ENCODE data around the gene B4GALT1. TPM values are rescaled to one million over a fixed set of nuclear protein-coding genes. Genes with fewer than 3 reads are reported as not detected.
"Not testable (repeated sequence)": the region's sequence is repeated elsewhere in the genome, so short reads cannot be mapped to it uniquely, and the experiment has no call there.

Gene B4GALT1
- total RNA-seq, 1 donor from 2014 or later = 30.8 TPM

DNA sequence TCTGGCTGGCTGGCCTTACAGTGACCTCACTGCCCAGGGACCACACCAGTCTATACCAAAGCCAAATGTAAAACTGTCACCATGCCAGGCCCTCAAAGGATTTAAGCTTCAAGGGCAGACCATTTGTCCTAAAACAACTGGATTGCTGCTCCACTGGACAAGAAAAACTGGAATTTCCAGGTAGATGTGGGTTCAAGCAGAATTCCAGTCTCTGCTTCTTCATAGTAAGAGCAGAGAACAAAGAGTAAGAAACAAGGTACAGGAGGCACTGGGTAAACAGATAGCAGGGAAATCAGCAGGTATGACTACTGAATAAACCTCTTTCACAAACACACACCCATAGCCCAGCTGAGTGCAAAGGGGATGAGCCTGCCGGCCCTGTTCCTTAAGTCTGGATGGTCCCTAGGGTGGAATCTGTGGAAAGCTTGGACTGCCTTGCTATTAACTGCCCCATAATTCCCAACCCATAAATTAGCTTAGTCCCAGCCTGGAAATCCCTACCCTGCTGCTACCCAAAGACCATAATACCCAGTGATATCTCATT lies 5.5 kb downstream of the B4GALT1 start:
- no peak for DNase-seq

DNA sequence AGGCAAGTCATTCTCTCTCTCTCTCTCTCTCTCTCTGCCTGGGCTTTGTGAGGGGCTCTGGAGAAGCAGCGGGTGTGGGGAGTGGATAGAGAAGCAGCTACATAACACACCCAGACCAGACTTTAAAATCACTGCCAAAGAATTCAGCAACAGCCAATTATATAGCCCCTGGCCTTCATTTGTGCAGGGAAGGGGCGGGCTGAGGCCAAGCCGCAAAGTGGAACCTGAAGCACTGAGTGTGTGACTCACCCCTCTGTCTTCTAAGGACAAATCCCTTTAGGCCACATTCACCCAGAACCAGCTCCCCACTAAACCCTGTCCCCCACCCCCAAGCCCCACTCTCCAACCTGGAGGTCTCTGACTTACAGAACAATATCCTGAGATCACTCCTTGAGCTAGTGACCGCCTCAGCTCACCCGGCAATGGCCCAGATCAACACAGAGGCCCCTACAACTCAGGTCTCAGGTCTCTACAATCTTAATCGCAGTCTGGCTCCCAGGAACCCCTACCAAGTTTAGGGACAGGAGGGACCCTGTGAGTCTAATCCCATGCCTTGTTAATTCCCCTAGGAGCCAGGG lies 6.0 kb downstream of the B4GALT1 start:
- peak; percentile 60 for DNase-seq

DNA sequence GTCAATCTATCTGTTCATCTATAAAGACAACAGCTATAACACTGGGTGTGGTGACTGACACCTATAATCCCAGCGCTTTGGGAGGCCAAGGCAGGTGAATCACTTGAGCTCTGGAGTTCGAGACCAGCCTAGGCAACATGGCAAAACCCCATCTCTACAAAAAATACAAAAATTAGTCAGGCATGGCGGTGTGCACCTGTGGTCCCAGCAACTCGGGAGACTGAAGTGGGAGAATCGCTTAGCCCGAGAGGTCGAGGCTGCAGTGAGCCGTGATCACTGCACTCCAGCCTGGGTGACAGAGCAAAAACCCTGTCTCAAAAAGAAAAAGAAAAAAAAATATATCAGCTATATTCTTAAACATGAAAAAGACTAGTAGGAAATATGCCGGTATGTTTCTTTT lies 6.7 kb downstream of the B4GALT1 start:
- not testable (repeated sequence) for DNase-seq

GRCh38 chr9:33159777-33160127 lies 7.4 kb downstream of the B4GALT1 start:
- no peak for DNase-seq

GRCh38 chr9:33158843-33159776 lies 8.0 kb downstream of the B4GALT1 start:
- no peak for DNase-seq

- no peak for DNase-seq
These were observed 8.9 kb downstream of the B4GALT1 start for GRCh38 chr9:33157960-33158842.

DNA sequence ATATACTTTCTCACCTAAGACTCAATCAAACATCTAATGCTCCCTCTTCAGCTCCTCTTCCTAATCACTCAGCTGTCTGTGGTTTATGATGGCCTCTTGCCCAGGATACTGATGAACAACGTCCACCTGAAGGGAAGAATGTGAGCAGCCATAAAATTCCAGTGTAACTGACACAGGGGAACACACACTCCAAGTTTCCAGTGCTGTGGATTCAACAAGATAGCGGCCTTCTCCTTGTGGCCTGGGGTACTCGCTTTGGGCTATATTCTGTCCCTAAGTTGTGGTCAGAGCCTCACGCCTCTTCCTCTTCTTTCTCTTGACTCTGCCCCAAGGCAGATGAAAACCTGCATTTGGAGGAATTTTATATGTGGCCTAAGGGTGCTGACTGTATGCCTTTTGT lies 11.7 kb downstream of the B4GALT1 start:
- no peak for DNase-seq

DNA sequence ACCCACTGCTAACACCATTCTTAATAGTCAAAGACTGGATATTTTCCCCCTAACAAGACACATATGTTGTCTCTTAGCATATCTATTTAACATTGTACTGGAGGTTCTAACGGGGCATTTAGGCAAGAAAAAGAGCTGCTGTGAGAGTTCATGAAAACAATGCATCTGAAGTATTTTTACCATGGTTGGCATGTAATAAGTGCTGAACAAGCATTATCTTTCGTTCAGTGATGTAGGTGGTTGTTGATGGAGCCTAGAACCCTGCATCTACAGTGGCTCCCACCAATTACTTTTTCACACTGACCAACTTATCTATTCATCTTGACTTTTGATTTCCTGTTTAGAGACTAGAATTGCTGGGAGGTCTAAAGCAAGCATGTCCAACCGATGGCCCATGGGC lies 12.8 kb downstream of the B4GALT1 start:
- no peak for DNase-seq

DNA sequence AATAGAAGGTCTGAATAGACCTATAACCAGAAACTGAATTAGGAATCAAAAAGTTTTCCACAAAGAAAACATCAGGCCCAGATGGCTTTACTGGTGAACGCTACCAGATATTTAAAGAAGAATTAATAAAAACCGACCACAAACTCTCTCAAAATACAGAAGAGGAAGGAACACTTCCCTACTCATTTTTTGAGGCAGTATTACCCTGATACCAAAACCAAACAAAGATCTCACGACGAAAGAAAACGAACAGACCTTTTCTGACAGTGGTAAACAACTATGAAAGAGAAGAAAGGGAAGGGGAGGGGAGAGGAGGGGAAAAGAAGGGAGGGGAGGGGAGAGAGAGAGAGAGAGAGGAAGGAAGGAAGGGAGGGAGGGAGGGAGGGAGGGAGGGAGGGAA lies 13.5 kb downstream of the B4GALT1 start:
- DNase-seq = no peak

DNA sequence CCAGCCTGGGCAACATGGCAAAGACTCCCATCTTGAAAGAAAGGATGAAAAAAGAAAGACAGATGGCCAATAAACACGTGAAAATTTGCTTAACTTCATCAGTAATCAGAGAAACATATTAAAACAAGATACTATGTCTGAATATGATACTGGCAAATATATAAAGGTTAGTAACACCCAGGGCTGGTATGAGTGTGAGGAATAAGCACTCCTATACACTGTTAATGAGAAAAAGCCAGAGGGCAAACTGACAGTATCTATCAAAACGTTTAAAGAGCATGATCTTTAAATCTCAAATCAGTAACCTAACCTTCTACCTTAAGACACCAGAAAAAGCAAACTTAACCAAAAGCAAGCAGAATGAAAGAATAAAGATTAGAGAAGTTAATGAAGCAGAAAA lies 14.1 kb downstream of the B4GALT1 start:
- no peak for DNase-seq

- no peak for DNase-seq
These were observed 15.5 kb downstream of the B4GALT1 start for GRCh38 chr9:33151601-33152000.

GRCh38 chr9:33151007-33151557 lies 16.1 kb downstream of the B4GALT1 start:
- DNase-seq = peak; percentile 24

GRCh38 chr9:33148367-33149014 lies 18.6 kb downstream of the B4GALT1 start:
- DNase-seq = no peak

DNA sequence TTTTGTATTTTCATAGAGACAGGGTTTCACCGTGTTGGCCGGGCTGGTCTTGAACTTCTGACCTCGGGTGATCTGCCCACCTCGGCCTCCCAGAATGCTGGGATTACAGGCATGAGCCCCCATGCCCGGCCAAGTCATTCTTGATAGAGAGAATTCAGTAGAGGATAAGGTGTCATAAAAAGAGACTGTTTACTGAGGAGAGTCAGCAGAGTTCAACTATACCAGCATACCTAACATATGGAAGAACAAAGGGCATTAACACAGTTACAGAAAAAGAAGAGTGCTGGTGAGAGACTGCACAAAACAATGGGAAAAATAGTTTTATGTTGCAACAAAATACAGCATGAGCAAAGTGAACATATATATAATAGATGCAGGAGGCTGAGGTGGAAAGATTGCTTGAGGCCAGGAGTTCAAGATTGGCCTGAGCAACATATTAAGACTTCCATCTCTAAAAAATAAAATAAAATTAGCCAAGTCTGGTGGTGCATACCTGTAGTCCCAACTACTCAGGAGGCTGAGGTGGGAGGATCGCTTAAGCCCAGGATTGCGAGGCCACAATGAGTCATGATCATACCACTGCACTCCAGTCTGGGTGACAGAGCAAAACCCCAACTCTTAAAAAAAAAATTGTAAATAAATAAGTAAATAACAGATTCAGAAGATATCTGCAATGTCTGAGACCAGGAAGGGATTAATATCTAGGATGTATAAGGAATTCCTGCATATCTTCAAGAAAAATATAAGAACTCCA lies 19.5 kb downstream of the B4GALT1 start:
- no peak for DNase-seq

DNA sequence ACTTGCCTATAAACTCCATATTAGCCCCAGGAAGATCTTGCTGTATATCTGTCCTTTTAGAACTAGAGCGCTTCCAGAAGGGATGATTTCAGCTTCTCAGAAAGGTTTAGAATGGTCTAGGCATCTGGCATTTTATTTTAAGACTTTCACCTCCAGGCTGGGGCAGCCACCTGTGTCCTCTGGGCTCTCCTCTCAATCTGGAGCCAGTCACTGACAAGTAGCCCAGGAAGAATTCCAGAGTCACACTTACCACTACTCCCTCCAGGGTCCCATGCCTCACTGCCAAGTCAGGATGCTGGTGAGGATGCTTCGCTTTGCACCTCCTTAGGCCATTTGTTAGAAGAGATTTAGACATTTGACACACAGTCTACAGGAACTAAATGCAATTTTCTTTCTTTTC lies 20.8 kb downstream of the B4GALT1 start:
- DNase-seq = no peak

DNA sequence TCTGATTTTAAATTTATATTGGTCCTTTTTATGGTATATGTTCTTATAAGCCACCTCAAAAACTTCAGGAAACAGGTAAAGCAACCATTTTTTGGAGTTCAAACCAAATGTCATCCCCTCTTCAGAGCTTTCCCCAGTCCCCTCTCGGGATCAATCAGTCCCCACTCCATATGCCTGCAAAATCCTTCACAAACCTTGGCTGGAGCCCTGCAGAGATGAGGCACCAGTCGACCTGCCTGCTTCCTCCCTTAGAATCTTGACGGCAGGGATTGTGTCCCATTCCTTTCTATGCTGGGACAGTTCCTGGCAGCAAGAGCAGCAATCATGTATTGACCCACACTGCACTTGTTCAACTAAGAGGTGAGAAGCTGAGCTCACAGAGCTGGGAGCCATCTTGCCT lies 22.6 kb downstream of the B4GALT1 start:
- no peak for DNase-seq

DNA sequence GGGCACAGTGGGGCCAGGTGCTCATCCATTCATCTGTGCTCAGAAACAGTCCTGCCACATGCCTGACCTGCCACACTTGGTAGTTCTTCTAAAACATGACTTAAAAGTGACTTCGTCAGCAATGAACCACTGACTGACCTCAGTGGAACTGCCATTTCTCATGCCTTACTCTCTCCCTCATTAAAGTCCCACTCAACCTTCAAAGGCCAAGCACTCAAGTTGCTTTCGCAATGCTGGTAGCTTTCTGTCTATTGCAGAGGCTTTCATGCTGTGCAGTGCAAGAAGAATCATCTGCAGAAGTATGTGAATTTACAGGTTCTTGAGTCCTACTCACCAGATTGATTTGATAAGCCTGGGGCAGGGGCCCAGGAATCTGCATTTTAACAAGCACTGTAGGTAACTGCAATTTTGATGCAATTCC lies 23.9 kb downstream of the B4GALT1 start:
- DNase-seq = no peak

DNA sequence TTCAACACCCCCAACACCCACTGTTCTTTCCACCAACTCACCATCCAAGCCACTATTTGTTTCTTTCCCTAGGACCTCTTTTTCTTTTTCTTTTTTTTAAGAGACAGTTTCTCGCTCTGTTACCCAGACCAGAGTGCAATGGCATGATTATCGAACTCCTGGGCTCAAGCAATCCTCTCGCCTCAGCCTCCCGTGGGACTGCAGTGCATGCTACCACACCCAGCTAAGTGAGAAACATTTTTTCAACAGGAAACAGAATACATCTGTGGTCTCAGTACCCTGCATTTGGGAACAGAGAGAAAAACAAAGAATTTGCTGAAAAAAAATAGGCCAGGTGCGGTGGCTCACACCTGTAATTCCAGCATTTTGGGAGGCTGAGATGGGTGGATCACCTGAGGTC lies 24.6 kb downstream of the B4GALT1 start:
- DNase-seq = no peak

GRCh38 chr9:33140401-33141360 lies 26.5 kb downstream of the B4GALT1 start:
- no peak for DNase-seq
